Gastroesophageal sphincter (tissue), 3 donors: ENCODE data around the gene ITCH.

Source experiments
- POLR2AphosphoS5 ChIP-seq: sonication (generic); formaldehyde crosslinking; IDR thresholded peaks from one replicate; pipeline ENCODE4 v1.6.1; 2017; ENCODE audit warnings: antibody characterized with exemption
- TF ChIP-seq, protein P1 (sequence below), 4 experiments: fragments of 200-600 bp in 2 of 4; fragments of 450-650 bp in 2 of 4; sonication (generic) in 1 of 4; IDR thresholded peaks; one replicate each; pipeline ENCODE4 v1.5.1; 2017 to 2019; ENCODE audit warnings: antibody characterized with exemption in 4 of 4, mild to moderate bottlenecking in 2 of 4, moderate library complexity in 2 of 4

DNA sequence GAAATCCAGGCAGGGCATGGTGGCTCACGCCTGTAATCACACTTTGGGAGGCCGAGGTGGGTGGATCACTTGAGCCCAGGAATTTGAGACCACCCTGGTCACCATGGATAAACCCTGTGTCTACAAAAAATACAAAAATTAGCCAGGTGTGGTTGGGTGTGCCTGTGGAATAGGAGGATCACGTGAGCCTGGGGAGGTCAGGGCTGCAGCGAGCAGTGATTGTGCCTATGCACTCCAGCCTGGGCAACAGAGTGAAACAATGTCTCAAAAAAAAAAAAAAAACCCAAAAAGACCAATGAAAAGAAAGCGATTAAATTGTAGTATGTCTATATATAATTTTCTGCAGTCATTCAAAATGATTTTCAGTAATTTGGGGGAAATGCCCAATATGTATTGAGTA is 70.3 kb downstream of the ITCH start:
- TF ChIP-seq, protein P1, sequence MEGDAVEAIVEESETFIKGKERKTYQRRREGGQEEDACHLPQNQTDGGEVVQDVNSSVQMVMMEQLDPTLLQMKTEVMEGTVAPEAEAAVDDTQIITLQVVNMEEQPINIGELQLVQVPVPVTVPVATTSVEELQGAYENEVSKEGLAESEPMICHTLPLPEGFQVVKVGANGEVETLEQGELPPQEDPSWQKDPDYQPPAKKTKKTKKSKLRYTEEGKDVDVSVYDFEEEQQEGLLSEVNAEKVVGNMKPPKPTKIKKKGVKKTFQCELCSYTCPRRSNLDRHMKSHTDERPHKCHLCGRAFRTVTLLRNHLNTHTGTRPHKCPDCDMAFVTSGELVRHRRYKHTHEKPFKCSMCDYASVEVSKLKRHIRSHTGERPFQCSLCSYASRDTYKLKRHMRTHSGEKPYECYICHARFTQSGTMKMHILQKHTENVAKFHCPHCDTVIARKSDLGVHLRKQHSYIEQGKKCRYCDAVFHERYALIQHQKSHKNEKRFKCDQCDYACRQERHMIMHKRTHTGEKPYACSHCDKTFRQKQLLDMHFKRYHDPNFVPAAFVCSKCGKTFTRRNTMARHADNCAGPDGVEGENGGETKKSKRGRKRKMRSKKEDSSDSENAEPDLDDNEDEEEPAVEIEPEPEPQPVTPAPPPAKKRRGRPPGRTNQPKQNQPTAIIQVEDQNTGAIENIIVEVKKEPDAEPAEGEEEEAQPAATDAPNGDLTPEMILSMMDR (IDR thresholded peaks at IDR 0.05): no peak
- TF ChIP-seq POLR2AphosphoS5: no peak
